ENCODE results near the gene WDTC1.
A peak's percentile ranks its signal among the peaks of the same experiment; 100 is the strongest.

WDTC1 gene

GRCh38 chr1:27336756-27337155, 102.3 kb downstream of the WDTC1 start:
- H3K9ac ChIP-seq (ENCODE audit: low read depth, low read length) = no peak overlapping the region
- WGBS = 92% methylated on average over 5 of the region's 5 CpGs
- H3K9me3 ChIP-seq (ENCODE audit: insufficient read depth, low read depth, low read length) = no peaks in the 10 kb centered on the region
- no peaks in the 10 kb centered on the region for H3K27me3 ChIP-seq (ENCODE audit: insufficient read depth, low read length)
- peaks cover 37% of the 10 kb centered on the region for H3K36me3 ChIP-seq (ENCODE audit: insufficient read depth, low read length)
- peaks cover 7% of the 10 kb centered on the region; the same call in 1 of the 2 replicates for H3K4me1 ChIP-seq (ENCODE audit: insufficient read depth, low read length)
- H3K4me3 ChIP-seq (ENCODE audit: low read length) = no peak overlapping the region
- H3K27ac ChIP-seq (ENCODE audit: low read depth, low read length) = no peak overlapping the region

- no peak overlapping the region for H3K9ac ChIP-seq (ENCODE audit: low read depth, low read length)
- 84% methylated on average over 6 of the region's 6 CpGs for whole genome bisulfite sequencing
Observed at GRCh38 chr1:27338751-27339150, 104.3 kb downstream of the WDTC1 start.

GRCh38 chr1:27339213-27339612, 104.8 kb downstream of the WDTC1 start:
- Histone ChIP-seq H3K4me3 (ENCODE audit: low read length) (no peak overlapping the region), H3K27me3 (ENCODE audit: insufficient read depth, low read length) (no peaks in the 10 kb centered on the region), H3K9me3 (ENCODE audit: insufficient read depth, low read depth, low read length) (no peaks in the 10 kb centered on the region), H3K27ac (ENCODE audit: low read depth, low read length) (no peak overlapping the region), H3K9ac (ENCODE audit: low read depth, low read length) (no peak overlapping the region), H3K36me3 (ENCODE audit: insufficient read depth, low read length) (peaks cover 18% of the 10 kb centered on the region), H3K4me1 (ENCODE audit: insufficient read depth, low read length) (peaks cover 26% of the 10 kb centered on the region)
- WGBS = 76% methylated on average over 5 of the region's 5 CpGs

More at GRCh38 chr1:27338751-27339150, 104.3 kb downstream of the WDTC1 start:
- Histone ChIP-seq H3K4me3 (ENCODE audit: low read length) (no peak overlapping the region), H3K4me1 (ENCODE audit: insufficient read depth, low read length) (peaks cover 26% of the 10 kb centered on the region), H3K9me3 (ENCODE audit: insufficient read depth, low read depth, low read length) (no peaks in the 10 kb centered on the region), H3K27me3 (ENCODE audit: insufficient read depth, low read length) (no peaks in the 10 kb centered on the region), H3K36me3 (ENCODE audit: insufficient read depth, low read length) (peaks cover 22% of the 10 kb centered on the region), H3K27ac (ENCODE audit: low read depth, low read length) (no peak overlapping the region)

- 24% methylated on average over 22 of the region's 22 CpGs for WGBS
- Histone ChIP-seq H3K27ac (ENCODE audit: low read depth, low read length) (no peak within 1 kb of the TSS), H3K9ac (ENCODE audit: low read depth, low read length) (peak within 1 kb of the TSS; percentile 34; the same call in 1 of the 2 replicates), H3K27me3 (ENCODE audit: insufficient read depth, low read length) (no peaks in the 10 kb centered on the region), H3K9me3 (ENCODE audit: insufficient read depth, low read depth, low read length) (no peaks in the 10 kb centered on the region), H3K4me3 (ENCODE audit: low read length) (peak within 1 kb of the TSS; percentile 42), H3K4me1 (ENCODE audit: insufficient read depth, low read length) (peaks cover 26% of the 10 kb centered on the region), H3K36me3 (ENCODE audit: insufficient read depth, low read length) (no peaks in the 10 kb centered on the region; the same call in 1 of the 2 replicates)
Observed at GRCh38 chr1:27341525-27342252, 107.3 kb downstream of the WDTC1 start, which contains the start of gene SYTL1. Gene SYTL1 (plus strand): TSS chr1:27342022. CDS start chr1:27345335, 3,313 bp downstream.

- Histone ChIP-seq H3K36me3 (ENCODE audit: insufficient read depth, low read length) (no peaks in the 10 kb centered on the region; the same call in 1 of the 2 replicates), H3K4me3 (ENCODE audit: low read length) (peak overlapping the region; percentile 42), H3K9ac (ENCODE audit: low read depth, low read length) (peak overlapping the region; percentile 34; the same call in 1 of the 2 replicates), H3K27ac (ENCODE audit: low read depth, low read length) (no peak overlapping the region), H3K4me1 (ENCODE audit: insufficient read depth, low read length) (peaks cover 26% of the 10 kb centered on the region), H3K27me3 (ENCODE audit: insufficient read depth, low read length) (no peaks in the 10 kb centered on the region), H3K9me3 (ENCODE audit: insufficient read depth, low read depth, low read length) (no peaks in the 10 kb centered on the region)
- WGBS = 81% methylated on average over 8 of the region's 8 CpGs
Observed at GRCh38 chr1:27342391-27342777, 108.0 kb downstream of the WDTC1 start.

- Histone ChIP-seq H3K27me3 (ENCODE audit: insufficient read depth, low read length) (no peaks in the 10 kb centered on the region), H3K9me3 (ENCODE audit: insufficient read depth, low read depth, low read length) (no peaks in the 10 kb centered on the region), H3K27ac (ENCODE audit: low read depth, low read length) (0 out of 2 replicates have a peak overlapping the region, but pooled peaks have one; percentile 18), H3K9ac (ENCODE audit: low read depth, low read length) (peak overlapping the region; percentile 21; the same call in 1 of the 2 replicates), H3K4me1 (ENCODE audit: insufficient read depth, low read length) (peaks cover 26% of the 10 kb centered on the region), H3K4me3 (ENCODE audit: low read length) (no peak overlapping the region), H3K36me3 (ENCODE audit: insufficient read depth, low read length) (no peaks in the 10 kb centered on the region; the same call in 1 of the 2 replicates)
- WGBS = 59% methylated on average over 31 of the region's 31 CpGs
Observed at GRCh38 chr1:27342778-27343638, 108.6 kb downstream of the WDTC1 start.

GRCh38 chr1:27343639-27344025, 109.2 kb downstream of the WDTC1 start:
- H3K27ac ChIP-seq (ENCODE audit: low read depth, low read length) = no peak overlapping the region
- H3K4me1 ChIP-seq (ENCODE audit: insufficient read depth, low read length) = peaks cover 26% of the 10 kb centered on the region
- 92% methylated on average over 5 of the region's 5 CpGs for WGBS
- H3K27me3 ChIP-seq (ENCODE audit: insufficient read depth, low read length) = no peaks in the 10 kb centered on the region
- H3K9me3 ChIP-seq (ENCODE audit: insufficient read depth, low read depth, low read length) = no peaks in the 10 kb centered on the region
- H3K36me3 ChIP-seq (ENCODE audit: insufficient read depth, low read length) = no peaks in the 10 kb centered on the region; the same call in 1 of the 2 replicates
- no peak overlapping the region for H3K9ac ChIP-seq (ENCODE audit: low read depth, low read length)
- H3K4me3 ChIP-seq (ENCODE audit: low read length) = no peak overlapping the region

GRCh38 chr1:27345272-27345671, 110.8 kb downstream of the WDTC1 start:
- Histone ChIP-seq H3K36me3 (ENCODE audit: insufficient read depth, low read length) (no peaks in the 10 kb centered on the region; the same call in 1 of the 2 replicates), H3K27me3 (ENCODE audit: insufficient read depth, low read length) (peaks cover 4% of the 10 kb centered on the region), H3K4me3 (ENCODE audit: low read length) (no peak overlapping the region), H3K9ac (ENCODE audit: low read depth, low read length) (no peak overlapping the region), H3K9me3 (ENCODE audit: insufficient read depth, low read depth, low read length) (no peaks in the 10 kb centered on the region), H3K27ac (ENCODE audit: low read depth, low read length) (no peak overlapping the region), H3K4me1 (ENCODE audit: insufficient read depth, low read length) (peaks cover 22% of the 10 kb centered on the region)
- WGBS = 95% methylated on average over 12 of the region's 12 CpGs

- H3K27ac ChIP-seq (ENCODE audit: low read depth, low read length) = no peak overlapping the region
- no peaks in the 10 kb centered on the region; the same call in 1 of the 2 replicates for H3K36me3 ChIP-seq (ENCODE audit: insufficient read depth, low read length)
- H3K4me1 ChIP-seq (ENCODE audit: insufficient read depth, low read length) = peaks cover 22% of the 10 kb centered on the region
- WGBS = 97% methylated on average over 7 of the region's 8 CpGs
- H3K27me3 ChIP-seq (ENCODE audit: insufficient read depth, low read length) = peaks cover 9% of the 10 kb centered on the region
- H3K9ac ChIP-seq (ENCODE audit: low read depth, low read length) = no peak overlapping the region
- no peak overlapping the region for H3K4me3 ChIP-seq (ENCODE audit: low read length)
- no peaks in the 10 kb centered on the region for H3K9me3 ChIP-seq (ENCODE audit: insufficient read depth, low read depth, low read length)
Observed at GRCh38 chr1:27346357-27346756, 111.9 kb downstream of the WDTC1 start.

GRCh38 chr1:27346991-27347624, 112.7 kb downstream of the WDTC1 start:
- Histone ChIP-seq H3K27ac (ENCODE audit: low read depth, low read length) (no peak overlapping the region), H3K9me3 (ENCODE audit: insufficient read depth, low read depth, low read length) (no peaks in the 10 kb centered on the region), H3K9ac (ENCODE audit: low read depth, low read length) (no peak overlapping the region), H3K27me3 (ENCODE audit: insufficient read depth, low read length) (peaks cover 9% of the 10 kb centered on the region), H3K36me3 (ENCODE audit: insufficient read depth, low read length) (no peaks in the 10 kb centered on the region; the same call in 1 of the 2 replicates), H3K4me3 (ENCODE audit: low read length) (no peak overlapping the region), H3K4me1 (ENCODE audit: insufficient read depth, low read length) (peaks cover 16% of the 10 kb centered on the region)
- 85% methylated on average over 13 of the region's 14 CpGs for WGBS

All from HUES64 (cell line).